B cell (primary cell): Measurements from ENCODE around the gene EMP2. TPM values are rescaled to one million over a fixed set of nuclear protein-coding genes. Genes with fewer than 3 reads are reported as not detected.

Source experiments
- ATAC-seq: fragments of 200-7000 bp; cut with Tn5 transposase; one replicate; pipeline ENCODE4 v1.10.0; 2021; ENCODE audit warnings: low read depth, mild to moderate bottlenecking, moderate number of reproducible peaks, moderate library complexity
- CTCF ChIA-PET: fragments of 350-600 bp; sonication (Branson Sonifier 250); formaldehyde crosslinking; loops from one replicate; lab custom pipeline; 2021; ENCODE audit warnings: antibody characterized with exemption, inconsistent platforms; lab: Charles Lee
- POLR2A ChIA-PET: fragments of 350-600 bp; sonication (Branson Sonifier 250); formaldehyde crosslinking; loops from one replicate; lab custom pipeline; 2021; ENCODE audit warnings: antibody characterized with exemption; lab: Charles Lee
- DNase-seq: peaks from one replicate; pipeline ENCODE4 v3.0.0; 2013
- H2AFZ ChIP-seq: 2 replicates; pipeline ENCODE4 v1.6.1; 2012; ENCODE audit warnings: mild to moderate bottlenecking, low read depth, low read length; ENCODE audit not compliant: insufficient read depth, poor library complexity, severe bottlenecking
- H3K27ac ChIP-seq, 2 donors: 1 replicate in 1 of 2; 2 replicates in 1 of 2; pipeline ENCODE4 v1.5.1; 2012 to 2013; ENCODE audit warnings: low read length in 2 of 2, mild to moderate bottlenecking in 2 of 2, moderate library complexity in 1 of 2
- H3K27me3 ChIP-seq, 4 experiments: fragments of 200-600 bp in 1 of 4; sonication (generic) in 1 of 4; replicated peaks in 1 of 4; 1 replicate in 2 of 4; 2 replicates in 2 of 4; pipeline versions ENCODE4 v1.6.1 to v1.7.0; 2013 to 2016; ENCODE audit warnings: low read length in 3 of 4, mild to moderate bottlenecking in 2 of 4, mixed read lengths in 1 of 4, moderate library complexity in 1 of 4; ENCODE audit not compliant: insufficient read depth in 4 of 4, control insufficient read depth in 3 of 4; ENCODE audit errors: control extremely low read depth in 1 of 4
- H3K36me3 ChIP-seq, 2 experiments: replicated peaks in 1 of 2; 1 replicate in 1 of 2; 2 replicates in 1 of 2; pipeline versions ENCODE4 v1.6.1 to v1.7.1; 2013; ENCODE audit warnings: low read length in 1 of 2; ENCODE audit not compliant: insufficient read depth in 2 of 2, control insufficient read depth in 1 of 2; ENCODE audit errors: control extremely low read depth in 1 of 2, extremely low read depth in 1 of 2
- H3K4me1 ChIP-seq, 2 donors: fragments of 200-600 bp in 1 of 2; sonication (generic) in 1 of 2; 1 replicate in 1 of 2; 2 replicates in 1 of 2; pipeline versions ENCODE4 v1.5.1 to v1.6.1; 2013 to 2017; ENCODE audit warnings: low read length in 2 of 2; ENCODE audit not compliant: control insufficient read depth in 2 of 2, insufficient read depth in 2 of 2
- H3K4me2 ChIP-seq: replicated peaks from 2 replicates; pipeline ENCODE3; 2012; ENCODE audit warnings: mild to moderate bottlenecking, low read depth, low read length; ENCODE audit not compliant: poor library complexity, severe bottlenecking
- H3K4me3 ChIP-seq, 5 experiments: fragments of 200-600 bp in 1 of 5; sonication (generic) in 1 of 5; 1 replicate in 3 of 5; 2 replicates in 2 of 5; pipeline versions ENCODE4 v1.5.1 to v1.7.0; 2011 to 2016; ENCODE audit warnings: low read length in 4 of 5, mild to moderate bottlenecking in 4 of 5, low read depth in 2 of 5, control low read depth in 1 of 5, moderate library complexity in 1 of 5; ENCODE audit not compliant: insufficient read depth in 1 of 5; ENCODE audit errors: control extremely low read depth in 1 of 5, extremely low read depth in 1 of 5
- H3K79me2 ChIP-seq: fragments of 200-600 bp; sonication (generic); one replicate; pipeline ENCODE4 v1.6.0; 2016; ENCODE audit warnings: low read length; ENCODE audit not compliant: control insufficient read depth, insufficient read depth
- H3K9ac ChIP-seq: fragments of 200-600 bp; sonication (generic); 2 replicates; pipeline ENCODE4 v1.6.1; 2017; ENCODE audit warnings: mild to moderate bottlenecking, low read length, moderate library complexity
- H3K9me3 ChIP-seq, 3 donors: one replicate each; pipeline versions ENCODE4 v1.6.1 to v1.7.1; 2013; ENCODE audit warnings: low read length in 2 of 3; ENCODE audit not compliant: control insufficient read depth in 2 of 3, insufficient read depth in 1 of 3; ENCODE audit errors: control extremely low read depth in 1 of 3
- H4K20me1 ChIP-seq: 2 replicates; pipeline ENCODE4 v1.6.0; 2012; ENCODE audit warnings: mild to moderate bottlenecking, low read length; ENCODE audit not compliant: insufficient read depth, control insufficient read depth, poor library complexity, severe bottlenecking
- H3K27ac Mint-ChIP-seq: one replicate; pipeline ENCODE4 v1.8.0; 2021; ENCODE audit warnings: mixed read lengths
- H3K27me3 Mint-ChIP-seq: one replicate; pipeline ENCODE4 v1.8.0; 2021; ENCODE audit warnings: mixed read lengths
- H3K4me1 Mint-ChIP-seq: one replicate; pipeline ENCODE4 v1.8.0; 2021; ENCODE audit warnings: mixed read lengths
- H3K4me3 Mint-ChIP-seq: one replicate; pipeline ENCODE4 v1.8.0; 2021; ENCODE audit warnings: mixed read lengths
- H3K9me3 Mint-ChIP-seq: one replicate; pipeline ENCODE4 v1.8.0; 2022; ENCODE audit warnings: mixed read lengths; ENCODE audit not compliant: insufficient read depth
- EZH2 ChIP-seq: IDR thresholded peaks from 2 replicates; pipeline ENCODE4 v1.6.1; 2012; ENCODE audit warnings: borderline replicate concordance, low read depth, mild to moderate bottlenecking, moderate library complexity, low read length; ENCODE audit not compliant: insufficient read depth, poor library complexity, severe bottlenecking
- WGBS: methylation state at CpG from one replicate; pipeline ENCODE4 v1.1.5; 2013; ENCODE audit warnings: missing lambda C conversion rate; ENCODE audit not compliant: insufficient coverage; 5-methylcytosine and 5-hydroxymethylcytosine counted together
- intact Hi-C: fragments of 100-400 bp; cut with micrococcal nuclease; formaldehyde crosslinking; loops from one replicate; pipeline ENCODE4 v1.10.0; 2022
- polyA plus RNA-seq: library from polyadenylated mRNA; depleted of rRNA; stranded (reverse); fragments of >200 nt; gene quantifications from 2 replicates; pipeline ENCODE4 v1.2.3, GENCODE V29; 2012
- total RNA-seq, 2 donors: library from RNA; stranded (reverse); fragments of 120-200 nt in 1 of 2; gene quantifications; 1 replicate in 1 of 2; 2 replicates in 1 of 2; pipeline versions ENCODE4 v1.2.3 to v1.2.4, GENCODE V29; 2013 to 2022
- TF ChIP-seq, protein P1 (sequence below): fragments of 200-600 bp; IDR thresholded peaks from one replicate; pipeline ENCODE4 v1.8.0; 2022; ENCODE audit warnings: antibody characterized with exemption, mild to moderate bottlenecking

Gene EMP2
- total and polyA plus RNA-seq, 2 donors (not counting 1 experiment from before 2014, with no cell fraction given), result 0.01 TPM; not detected in 1

DNA sequence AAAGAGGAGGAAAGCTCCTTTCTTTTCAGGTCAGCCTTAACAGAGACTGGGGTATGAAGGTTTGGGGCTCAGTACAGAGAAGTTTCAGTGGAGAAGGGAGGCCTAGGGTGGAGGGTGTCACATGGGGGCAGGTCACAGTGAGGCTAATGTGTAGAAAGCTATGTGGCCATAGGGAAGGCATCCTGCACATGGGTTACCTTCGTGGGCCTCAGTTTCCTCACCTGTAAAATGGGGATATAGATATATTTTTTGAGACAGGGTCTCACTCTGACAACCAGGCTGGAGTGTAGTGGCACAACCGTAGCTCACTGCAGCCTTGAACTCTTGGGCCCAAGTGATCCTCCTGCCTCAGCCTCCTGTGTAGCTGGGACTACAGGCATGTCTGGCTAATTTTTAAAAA lies 41.8 kb downstream of the EMP2 start:
- 86% methylated on average over 2 of the region's 2 CpGs for WGBS
- H3K9me3 Mint-ChIP-seq, result no peaks in the 10 kb centered on the region
- POLR2A ChIA-PET, result no interaction called here
- CTCF ChIA-PET, result interaction anchor here (0.9 kb wide), 1 partner anchor 14 kb away, joined by 3 read pairs; no protein-coding TSS in a partner anchor
- DNase-seq, result no peak
- Histone ChIP-seq H4K20me1 (no peaks in the 10 kb centered on the region), H3K9me3 (no peaks in the 10 kb centered on the region), H3K9ac (no peak overlapping the region), H3K27ac (no peak overlapping the region), H3K4me2 (no peak overlapping the region), H2AFZ (no peak overlapping the region), H3K4me3 (no peak overlapping the region), H3K36me3 (no peaks in the 10 kb centered on the region), H3K79me2 (no peaks in the 10 kb centered on the region), H3K27me3 (no peaks in the 10 kb centered on the region), H3K4me1 (no peaks in the 10 kb centered on the region)
- intact Hi-C loops, result no loop called here
- H3K4me3 Mint-ChIP-seq, result no peak overlapping the region
- ATAC-seq, result no peak
- no peak overlapping the region for H3K27ac Mint-ChIP-seq
- H3K4me1 Mint-ChIP-seq, result no peaks in the 10 kb centered on the region
- TF ChIP-seq, protein P1, sequence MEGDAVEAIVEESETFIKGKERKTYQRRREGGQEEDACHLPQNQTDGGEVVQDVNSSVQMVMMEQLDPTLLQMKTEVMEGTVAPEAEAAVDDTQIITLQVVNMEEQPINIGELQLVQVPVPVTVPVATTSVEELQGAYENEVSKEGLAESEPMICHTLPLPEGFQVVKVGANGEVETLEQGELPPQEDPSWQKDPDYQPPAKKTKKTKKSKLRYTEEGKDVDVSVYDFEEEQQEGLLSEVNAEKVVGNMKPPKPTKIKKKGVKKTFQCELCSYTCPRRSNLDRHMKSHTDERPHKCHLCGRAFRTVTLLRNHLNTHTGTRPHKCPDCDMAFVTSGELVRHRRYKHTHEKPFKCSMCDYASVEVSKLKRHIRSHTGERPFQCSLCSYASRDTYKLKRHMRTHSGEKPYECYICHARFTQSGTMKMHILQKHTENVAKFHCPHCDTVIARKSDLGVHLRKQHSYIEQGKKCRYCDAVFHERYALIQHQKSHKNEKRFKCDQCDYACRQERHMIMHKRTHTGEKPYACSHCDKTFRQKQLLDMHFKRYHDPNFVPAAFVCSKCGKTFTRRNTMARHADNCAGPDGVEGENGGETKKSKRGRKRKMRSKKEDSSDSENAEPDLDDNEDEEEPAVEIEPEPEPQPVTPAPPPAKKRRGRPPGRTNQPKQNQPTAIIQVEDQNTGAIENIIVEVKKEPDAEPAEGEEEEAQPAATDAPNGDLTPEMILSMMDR, result no peak
- TF ChIP-seq EZH2, result no peak
- peaks cover 11% of the 10 kb centered on the region for H3K27me3 Mint-ChIP-seq

GRCh38 chr16:10537946-10538345 lies 42.5 kb downstream of the EMP2 start:
- Mint-ChIP-seq H3K4me1 (no peaks in the 10 kb centered on the region), H3K4me3 (no peak overlapping the region), H3K9me3 (no peaks in the 10 kb centered on the region), H3K27ac (no peak overlapping the region), H3K27me3 (peaks cover 11% of the 10 kb centered on the region)
- intact Hi-C loops, result no loop called here
- DNase-seq, result no peak
- TF ChIP-seq, protein P1, result no peak
- no peak for TF ChIP-seq EZH2
- WGBS, result 95% methylated on average over 15 of the region's 15 CpGs
- Histone ChIP-seq H3K9ac (no peak overlapping the region), H3K4me3 (no peak overlapping the region), H3K9me3 (no peaks in the 10 kb centered on the region), H3K27me3 (no peaks in the 10 kb centered on the region), H3K79me2 (no peaks in the 10 kb centered on the region), H3K36me3 (no peaks in the 10 kb centered on the region), H3K4me1 (no peaks in the 10 kb centered on the region), H4K20me1 (no peaks in the 10 kb centered on the region), H2AFZ (no peak overlapping the region), H3K4me2 (no peak overlapping the region), H3K27ac (no peak overlapping the region)
- no peak for ATAC-seq
- POLR2A ChIA-PET, result no interaction called here
- CTCF ChIA-PET, result no interaction called here
